Posterior cingulate gyrus (tissue), 11 donors: ENCODE data around the gene ASGR1.
"Not testable (repeated sequence)": the region's sequence is repeated elsewhere in the genome, so short reads cannot be mapped to it uniquely, and the experiment has no call there.

Experiments used
- DNase-seq, 10 donors: peaks; one replicate each; pipeline versions ENCODE4 v3.0.0 to v3.0.0-alpha.2; 2020 to 2021; ENCODE audit warnings: mixed read lengths in 3 of 10
- intact Hi-C: fragments of 100-400 bp; cut with DNase I; formaldehyde crosslinking; loops from one replicate; pipeline ENCODE4 v1.15.1; 2023

ASGR1 gene

DNA sequence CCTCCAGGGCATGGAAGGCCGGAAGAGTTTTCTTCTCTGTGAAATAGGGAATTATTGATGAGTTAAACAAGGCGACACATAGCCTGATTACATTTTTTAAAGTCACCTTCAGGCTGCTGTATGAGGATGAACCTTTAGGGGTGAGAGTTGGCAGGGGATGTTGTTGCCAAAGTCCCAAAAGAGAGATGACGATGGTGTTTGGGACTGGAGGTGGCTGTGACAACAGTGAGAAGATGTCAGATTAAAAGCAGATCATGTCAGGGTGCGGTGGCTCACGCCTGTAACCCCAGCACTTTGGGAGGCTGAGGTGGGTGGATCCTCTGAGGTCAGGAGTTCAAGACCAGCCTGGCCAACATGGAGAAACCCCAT lies 47.8 kb downstream of the ASGR1 start:
- intact Hi-C loops, result no loop called here
- no peak for DNase-seq

DNA sequence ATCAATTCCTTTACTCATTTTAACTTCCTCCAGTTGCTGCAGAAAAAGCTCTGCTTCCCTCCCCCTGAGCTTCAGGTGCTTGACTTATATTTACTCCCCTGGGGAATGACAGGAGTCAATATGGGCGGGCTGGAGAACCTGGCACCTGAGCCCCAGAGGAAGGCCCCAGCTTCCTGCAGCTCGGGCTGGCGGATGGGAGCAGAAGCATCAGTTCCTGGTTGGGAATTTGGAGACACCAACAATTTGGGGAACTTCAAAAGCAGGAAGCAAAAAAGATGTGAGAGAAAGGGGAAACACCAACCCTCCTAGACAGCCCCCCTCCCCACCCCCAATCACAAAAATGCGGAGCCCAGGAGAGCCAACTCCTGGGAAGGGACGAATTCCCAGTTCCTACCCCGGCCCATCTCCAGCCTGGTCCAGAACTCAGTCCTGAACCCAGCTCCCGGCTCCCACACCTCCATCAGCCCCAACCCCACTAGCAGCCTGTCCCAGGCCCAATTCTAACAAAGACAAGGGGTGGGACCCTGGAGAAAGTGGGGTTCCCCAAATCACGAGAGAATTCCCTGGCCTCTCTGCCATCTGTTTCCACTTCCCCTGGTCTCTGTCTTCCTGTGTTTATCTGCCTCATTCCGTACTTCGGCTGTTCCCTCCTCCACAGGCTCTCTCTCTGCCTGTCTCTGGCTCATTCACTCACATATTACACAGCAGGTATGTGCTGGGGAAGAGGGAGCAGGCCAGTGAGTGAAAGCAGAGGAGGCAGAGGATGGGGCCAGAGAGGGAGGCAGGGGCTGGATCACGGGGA lies 48.3 kb downstream of the ASGR1 start:
- intact Hi-C loops, result no loop called here
- DNase-seq, result peak in 2 of 10 donors; percentile 26 to 33

DNA sequence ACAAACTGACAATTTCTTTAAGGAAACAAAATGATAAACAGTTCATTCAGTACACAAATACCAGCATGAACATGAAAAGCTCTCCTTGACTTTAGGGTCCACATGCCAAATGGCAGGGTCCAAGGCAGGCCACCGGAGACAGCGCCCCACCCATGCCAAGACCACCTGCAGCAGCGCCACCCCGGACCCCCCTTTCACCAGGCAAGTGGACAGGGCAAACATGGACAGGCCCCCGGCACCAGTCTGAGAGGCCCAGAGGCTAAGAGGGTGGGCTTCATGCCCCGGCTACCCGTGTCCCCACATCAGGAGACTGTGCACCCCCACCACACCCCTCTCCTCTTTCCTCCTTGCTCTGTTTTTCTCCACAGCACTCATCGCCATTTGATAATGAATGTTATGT lies 49.9 kb downstream of the ASGR1 start:
- DNase-seq, result peak in 2 of 10 donors; percentile 63 to 69
- intact Hi-C loops, result no loop called here

DNA sequence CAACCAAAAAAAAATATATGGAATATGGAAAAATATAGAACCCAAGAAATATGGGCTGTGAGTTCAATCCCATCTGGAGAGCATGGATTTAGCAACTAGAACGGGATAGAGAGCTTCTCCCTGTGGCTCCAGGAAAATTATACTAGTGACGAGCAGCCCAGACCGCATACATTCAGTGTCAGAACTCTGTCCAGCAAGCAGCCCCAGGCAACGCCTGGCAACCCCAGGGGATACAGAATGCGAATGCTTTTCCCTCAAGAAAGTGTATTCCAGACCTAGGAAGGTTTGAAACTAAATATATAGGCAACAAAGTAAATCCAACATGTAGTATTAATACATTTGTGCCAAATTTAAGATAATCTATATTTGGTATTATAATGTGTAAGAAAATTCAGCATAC lies 51.0 kb downstream of the ASGR1 start:
- DNase-seq, result peak in 2 of 10 donors; percentile 6 to 18
- intact Hi-C loops, result no loop called here

DNA sequence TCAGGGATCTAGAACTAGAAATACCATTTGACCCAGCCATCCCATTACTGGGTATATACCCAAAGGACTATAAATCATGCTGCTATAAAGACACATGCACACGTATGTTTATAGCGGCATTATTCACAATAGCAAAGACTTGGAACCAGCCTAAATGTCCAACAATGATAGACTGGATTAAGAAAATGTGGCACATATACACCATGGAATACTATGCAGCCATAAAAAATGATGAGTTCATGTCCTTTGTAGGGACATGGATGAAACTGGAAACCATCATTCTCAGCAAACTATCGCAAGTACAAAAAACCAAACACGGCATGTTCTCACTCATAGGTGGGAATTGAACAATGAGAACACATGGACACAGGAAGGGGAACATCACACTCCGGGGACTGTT lies 51.7 kb downstream of the ASGR1 start:
- intact Hi-C loops, DNase-seq: not testable (repeated sequence)

DNA sequence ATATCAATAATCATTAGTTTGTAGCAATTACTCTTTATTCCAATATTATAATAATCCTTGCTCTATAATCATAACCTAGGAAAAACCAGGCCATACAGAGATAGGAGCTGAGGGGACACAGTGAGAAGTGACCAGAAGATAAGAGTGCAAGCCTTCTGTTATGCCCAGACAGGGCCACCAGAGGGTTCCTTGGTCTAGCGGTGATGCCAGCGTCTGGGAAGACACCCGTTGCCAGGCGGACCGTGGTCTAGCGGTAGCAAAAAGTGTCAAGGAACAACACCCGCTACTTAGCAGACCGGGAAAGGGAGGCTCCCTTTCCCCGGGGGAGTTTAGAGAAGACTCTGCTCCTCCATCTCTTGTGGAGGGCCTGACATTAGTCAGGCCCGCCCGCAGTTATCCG lies 52.8 kb downstream of the ASGR1 start:
- intact Hi-C loops, result not testable (repeated sequence)

DNA sequence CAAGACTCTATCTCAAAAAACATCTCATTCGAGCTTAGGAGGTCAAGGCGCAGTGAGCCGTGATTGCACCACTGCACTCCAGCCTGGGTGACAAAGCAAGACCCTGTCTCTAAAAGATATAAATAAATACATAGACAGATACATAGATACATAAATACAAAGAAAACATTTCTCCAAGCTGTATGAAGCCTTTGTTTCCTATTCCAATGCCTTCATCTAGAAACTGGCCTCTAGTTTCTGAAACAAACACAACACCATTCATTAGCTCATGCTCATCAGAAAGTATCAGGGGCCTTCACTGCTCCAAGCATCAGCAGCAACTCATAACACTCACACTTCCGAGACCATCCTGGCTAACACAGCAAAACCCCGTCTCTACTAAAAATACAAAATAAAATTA lies 54.2 kb downstream of the ASGR1 start:
- DNase-seq, result peak in 1 of 10 donors; percentile 8

More for the DNA sequence above, 52.8 kb downstream of the ASGR1 start:
- DNase-seq, result peak in 2 of 10 donors; percentile 4 to 33

DNA sequence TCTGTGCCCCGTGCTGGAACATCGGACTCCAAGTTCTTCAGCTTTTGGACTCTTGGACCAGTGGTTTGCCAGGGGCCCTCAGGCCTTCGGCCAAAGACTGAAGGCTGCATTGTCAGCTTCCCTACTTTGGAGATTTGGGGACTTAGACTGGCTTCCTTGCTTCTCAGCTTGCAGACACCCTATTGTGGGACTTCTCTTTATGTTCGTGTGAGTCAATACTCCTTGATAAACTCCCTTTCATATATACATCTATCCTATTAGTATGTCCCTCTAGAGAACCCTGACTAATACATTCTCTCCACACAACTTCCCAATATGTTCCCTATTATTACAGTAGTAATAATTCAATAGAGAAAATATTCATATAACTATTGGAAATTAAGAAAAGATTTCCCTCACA lies 55.3 kb downstream of the ASGR1 start:
- intact Hi-C loops, result no loop called here
- DNase-seq, result peak in 1 of 10 donors; percentile 57

More for the DNA sequence above, 54.2 kb downstream of the ASGR1 start:
- intact Hi-C loops, result no loop called here
